Measurements from ENCODE around the gene MOGAT3.
"Not testable (repeated sequence)": the region's sequence is repeated elsewhere in the genome, so short reads cannot be mapped to it uniquely, and the experiment has no call there.

MOGAT3 gene

DNA sequence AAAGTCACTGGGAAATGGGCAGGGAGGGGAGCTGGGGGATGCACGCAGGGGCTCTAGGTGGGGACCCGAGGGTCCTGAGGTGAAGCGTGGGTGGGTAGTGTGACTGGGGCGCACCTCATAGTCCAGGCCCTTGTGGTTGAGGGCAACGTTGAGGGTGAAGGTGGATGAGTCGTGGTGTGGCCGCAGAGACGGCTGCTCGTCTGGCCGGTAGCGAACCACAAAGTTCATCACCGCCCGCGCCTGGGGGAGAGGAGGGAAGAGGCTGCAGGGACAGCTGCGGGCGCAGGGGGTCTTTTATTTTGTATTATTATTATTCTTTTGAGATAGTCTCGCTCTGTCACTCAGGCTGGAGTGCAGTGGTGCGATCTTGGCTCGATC is 5.8 kb upstream of the MOGAT3 start:
- DNase-seq (ENCODE audit: low read depth), result no peak
- H3K4me3 ChIP-seq (ENCODE audit: control insufficient read depth, low read depth, low read length), result no peak overlapping the region
- TF ChIP-seq, protein P1, sequence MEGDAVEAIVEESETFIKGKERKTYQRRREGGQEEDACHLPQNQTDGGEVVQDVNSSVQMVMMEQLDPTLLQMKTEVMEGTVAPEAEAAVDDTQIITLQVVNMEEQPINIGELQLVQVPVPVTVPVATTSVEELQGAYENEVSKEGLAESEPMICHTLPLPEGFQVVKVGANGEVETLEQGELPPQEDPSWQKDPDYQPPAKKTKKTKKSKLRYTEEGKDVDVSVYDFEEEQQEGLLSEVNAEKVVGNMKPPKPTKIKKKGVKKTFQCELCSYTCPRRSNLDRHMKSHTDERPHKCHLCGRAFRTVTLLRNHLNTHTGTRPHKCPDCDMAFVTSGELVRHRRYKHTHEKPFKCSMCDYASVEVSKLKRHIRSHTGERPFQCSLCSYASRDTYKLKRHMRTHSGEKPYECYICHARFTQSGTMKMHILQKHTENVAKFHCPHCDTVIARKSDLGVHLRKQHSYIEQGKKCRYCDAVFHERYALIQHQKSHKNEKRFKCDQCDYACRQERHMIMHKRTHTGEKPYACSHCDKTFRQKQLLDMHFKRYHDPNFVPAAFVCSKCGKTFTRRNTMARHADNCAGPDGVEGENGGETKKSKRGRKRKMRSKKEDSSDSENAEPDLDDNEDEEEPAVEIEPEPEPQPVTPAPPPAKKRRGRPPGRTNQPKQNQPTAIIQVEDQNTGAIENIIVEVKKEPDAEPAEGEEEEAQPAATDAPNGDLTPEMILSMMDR (IDR thresholded peaks at IDR 0.05; ENCODE audit: control insufficient read depth, insufficient read depth, low read depth, low read length, missing control alignments), result no peak

DNA sequence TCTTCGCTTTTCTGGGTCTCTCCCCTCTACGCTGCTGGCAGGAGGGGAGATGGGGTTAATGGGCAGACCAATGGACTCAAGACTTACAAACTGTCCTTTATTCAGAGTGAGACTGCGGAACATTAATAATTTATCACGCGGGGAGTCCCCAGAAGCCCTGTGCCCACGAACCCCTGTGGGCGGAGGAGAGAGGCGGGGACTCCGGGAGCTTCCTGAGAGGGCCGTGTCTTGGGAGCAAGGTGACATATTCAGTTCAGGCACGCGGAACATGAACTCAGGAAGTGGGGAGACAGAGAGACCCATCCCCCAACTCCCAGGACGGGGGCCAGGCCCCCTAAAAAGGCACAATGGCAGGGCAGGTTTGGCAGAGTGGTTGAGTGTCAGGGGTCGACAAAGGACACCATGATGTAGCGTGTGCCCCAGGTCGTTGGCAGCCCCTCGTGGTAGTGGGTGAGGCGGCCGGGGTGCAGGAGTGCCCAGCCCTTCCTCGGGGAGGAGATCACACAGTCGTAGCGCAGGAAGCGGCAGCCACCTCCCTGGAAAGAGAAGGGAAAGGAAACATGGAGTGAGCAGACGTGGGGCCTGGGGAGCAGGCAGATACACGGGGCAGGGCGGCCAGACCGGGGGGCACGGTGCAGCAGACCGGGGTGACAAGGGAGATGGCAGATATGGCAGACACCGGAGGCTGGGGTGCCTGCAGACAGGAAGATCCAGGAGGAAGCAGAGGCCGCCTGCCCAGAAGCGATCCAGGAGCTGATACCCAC is 5.2 kb upstream of the MOGAT3 start:
- TF ChIP-seq, protein P1 (IDR thresholded peaks at IDR 0.05; ENCODE audit: control insufficient read depth, insufficient read depth, low read depth, low read length, missing control alignments), result no peak
- no peak for DNase-seq (ENCODE audit: low read depth)
- no peak overlapping the region for H3K4me3 ChIP-seq (ENCODE audit: control insufficient read depth, low read depth, low read length)

DNA sequence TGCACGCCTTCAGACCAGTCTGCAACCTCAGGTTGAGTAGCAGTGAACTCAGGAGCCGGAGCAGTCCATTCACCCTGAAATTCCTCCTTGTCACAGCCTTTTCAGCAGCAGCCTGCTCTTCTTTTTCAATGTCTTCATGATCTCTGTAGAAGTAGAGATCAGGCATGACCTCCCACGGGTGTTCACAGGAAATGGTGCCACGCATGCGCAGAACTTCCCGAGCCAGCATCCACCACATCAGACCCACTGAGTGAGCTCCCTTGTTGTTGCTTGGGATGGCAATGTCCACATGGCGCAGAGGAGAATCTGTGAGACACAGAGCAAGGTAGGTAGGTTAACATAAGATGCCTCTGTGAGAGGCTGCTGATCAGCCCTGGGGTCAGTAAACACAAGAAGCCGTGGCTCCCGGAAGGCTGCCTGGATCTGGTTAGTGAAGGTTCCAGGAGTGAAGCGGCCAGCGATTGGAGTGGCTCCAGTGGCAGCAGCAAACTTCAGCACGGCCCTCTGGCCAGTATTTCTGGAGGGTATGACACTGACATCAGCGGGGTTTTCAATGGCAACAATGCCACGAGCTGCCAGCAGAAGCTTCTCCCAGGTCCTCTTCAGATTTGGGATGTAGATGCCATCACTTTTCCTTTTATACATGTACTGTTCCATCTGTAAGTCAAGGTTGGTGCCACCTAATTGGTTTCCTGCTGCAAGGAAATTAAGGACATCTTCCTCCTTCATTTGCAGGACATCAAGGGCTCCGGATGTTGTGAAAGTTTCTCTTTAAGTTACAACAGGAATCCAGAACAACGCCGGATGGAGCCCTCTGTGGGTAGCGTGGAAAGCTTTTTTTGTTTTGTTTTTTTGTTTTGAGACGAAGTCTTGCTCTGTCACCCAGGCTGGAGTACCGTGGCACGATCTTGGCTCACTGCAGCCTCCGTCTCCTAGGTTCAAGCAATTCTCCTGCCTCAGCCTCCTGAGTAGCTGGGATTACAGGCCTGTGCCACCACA is 3.2 kb upstream of the MOGAT3 start:
- DNase-seq (ENCODE audit: low read depth); H3K4me3 ChIP-seq (ENCODE audit: control insufficient read depth, low read depth, low read length): not testable (repeated sequence)

DNA sequence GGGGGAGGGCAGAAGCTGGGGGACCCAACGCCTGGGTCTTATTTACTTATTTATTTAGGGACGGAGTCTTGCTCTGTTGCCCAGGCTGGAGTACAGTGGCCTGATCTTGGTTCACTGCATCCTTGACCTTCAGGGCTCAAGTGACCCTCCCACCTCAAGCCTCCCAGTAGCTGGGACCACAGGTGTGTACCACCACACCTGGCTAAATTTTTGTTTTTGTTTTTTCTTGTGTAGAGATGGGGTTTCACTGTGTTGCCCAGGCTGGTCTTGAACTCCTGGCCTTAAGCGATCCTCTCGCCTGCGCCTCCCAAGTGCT is 1.7 kb upstream of the MOGAT3 start:
- TF ChIP-seq, protein P1 (IDR thresholded peaks at IDR 0.05; ENCODE audit: control insufficient read depth, insufficient read depth, low read depth, low read length, missing control alignments), result no peak
- H3K4me3 ChIP-seq (ENCODE audit: control insufficient read depth, low read depth, low read length), result no peak overlapping the region
- no peak for DNase-seq (ENCODE audit: low read depth)

DNA sequence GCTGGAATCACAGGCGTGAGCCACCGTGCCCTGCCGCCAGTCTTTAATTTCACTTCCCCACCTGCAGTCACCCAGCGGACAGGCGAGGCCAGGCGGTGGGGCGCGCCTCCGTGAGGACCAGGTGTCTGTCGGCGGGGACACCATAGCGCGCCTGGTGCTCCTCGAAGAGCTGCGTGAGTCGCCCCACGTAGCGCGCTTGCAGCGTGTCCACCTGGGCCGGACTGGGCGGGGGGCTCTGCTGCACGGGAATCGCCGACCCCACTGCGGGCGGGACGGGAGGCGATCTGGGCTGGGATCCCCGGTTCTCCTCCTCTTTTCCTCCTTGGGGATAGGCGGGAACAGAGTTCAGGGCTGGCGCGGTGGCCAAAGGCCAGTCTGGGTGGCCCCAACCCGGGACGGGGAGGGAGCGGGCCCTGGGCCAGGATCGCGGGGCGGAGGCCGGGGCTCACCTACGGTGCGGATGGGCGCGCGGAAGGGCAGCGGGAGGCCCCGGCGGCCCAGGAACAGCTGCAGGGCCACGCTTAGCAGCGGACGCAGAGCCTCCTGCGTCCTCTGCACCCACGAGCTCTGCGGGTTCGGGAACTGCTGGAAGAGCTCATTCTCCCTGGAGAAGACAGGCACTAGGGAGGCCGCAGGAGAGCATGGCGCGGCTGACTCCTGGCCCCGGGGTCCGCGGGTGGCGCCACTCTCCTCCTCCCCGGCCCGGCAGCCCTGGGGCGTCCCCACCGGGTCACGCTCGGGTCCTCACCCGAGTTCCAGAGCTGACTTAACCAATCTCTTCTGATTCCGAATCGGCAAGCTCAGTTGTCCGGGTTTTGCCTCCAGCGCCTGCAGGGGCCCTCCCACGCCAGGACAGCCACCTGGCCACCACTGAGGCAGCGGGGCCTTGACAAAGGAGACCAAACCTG is 1.1 kb upstream of the MOGAT3 start:
- DNase-seq (ENCODE audit: low read depth), result no peak
- H3K4me3 ChIP-seq (ENCODE audit: control insufficient read depth, low read depth, low read length), result no peak overlapping the region; the same call in 1 of the 2 replicates
- TF ChIP-seq, protein P1 (IDR thresholded peaks at IDR 0.05; ENCODE audit: control insufficient read depth, insufficient read depth, low read depth, low read length, missing control alignments), result no peak

DNA sequence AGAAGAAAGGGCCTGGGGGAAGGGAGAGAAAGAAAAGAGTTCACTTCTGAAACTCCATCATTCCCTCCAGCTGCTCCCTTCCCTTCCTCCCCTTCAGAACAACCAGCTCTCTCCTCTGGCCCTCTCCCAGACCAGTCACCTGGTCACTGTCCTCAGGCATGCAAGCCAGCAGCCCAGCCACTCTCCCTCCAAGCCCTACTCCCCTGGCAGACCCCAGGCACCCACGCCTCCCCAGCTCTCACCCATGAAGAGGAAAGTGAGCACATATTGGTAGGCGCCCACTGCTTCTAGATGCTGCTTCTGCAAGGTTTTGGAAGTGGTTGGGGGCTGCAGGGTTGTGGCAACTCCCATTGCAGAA is 353 bp downstream of the MOGAT3 start:
- no peak overlapping the region for H3K4me3 ChIP-seq (ENCODE audit: control insufficient read depth, low read depth, low read length)
- DNase-seq (ENCODE audit: low read depth), result no peak
- TF ChIP-seq, protein P1 (IDR thresholded peaks at IDR 0.05; ENCODE audit: control insufficient read depth, insufficient read depth, low read depth, low read length, missing control alignments), result no peak

DNA sequence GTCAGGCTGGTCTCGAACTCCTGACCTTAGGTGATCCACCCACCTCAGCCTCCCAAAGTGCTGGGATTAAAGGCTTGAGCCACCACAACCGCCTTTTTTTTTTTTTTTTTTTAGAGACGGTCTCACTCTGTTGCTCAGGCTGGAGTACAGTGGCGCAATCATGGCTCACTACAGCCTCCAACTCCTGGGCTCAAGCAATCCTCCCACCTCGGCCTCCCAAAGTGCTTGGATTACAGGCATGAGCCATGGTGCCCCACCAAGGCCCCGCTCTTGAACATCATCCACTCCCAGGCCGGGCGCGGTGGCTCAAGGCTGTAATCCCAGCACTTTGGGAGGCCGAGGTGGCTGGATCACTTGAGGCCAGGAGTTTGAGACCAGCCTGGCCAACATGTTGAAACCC is 1.3 kb downstream of the MOGAT3 start:
- H3K4me3 ChIP-seq (ENCODE audit: control insufficient read depth, low read depth, low read length); DNase-seq (ENCODE audit: low read depth): not testable (repeated sequence)
